ENCODE data around the gene DRAP1. TPM values are rescaled to one million over a fixed set of nuclear protein-coding genes. Genes with fewer than 3 reads are reported as not detected.

Gene DRAP1
- total RNA-seq, 2 experiments from 2014 or later, result 68.2 to 93.2 TPM

GRCh38 chr11:65934014-65934413 is 14.8 kb downstream of the DRAP1 start:
- no peak for DNase-seq (ENCODE audit: low spot score)
- intact Hi-C loops (cut with micrococcal nuclease; ENCODE audit: unreplicated experiment), result no loop called here
- Histone ChIP-seq H3K9me3 (ENCODE audit: low read length) (no peaks in the 10 kb centered on the region), H3K27ac (ENCODE audit: low read depth, low read length, poor library complexity, severe bottlenecking) (no peak overlapping the region), H4K20me1 (ENCODE audit: insufficient read depth, low read length) (no peaks in the 10 kb centered on the region), H3K36me3 (ENCODE audit: insufficient read depth, low read length) (no peaks in the 10 kb centered on the region), H3K4me2 (ENCODE audit: low read length) (no peak overlapping the region), H3K4me1 (ENCODE audit: insufficient read depth, low read length, poor library complexity, severe bottlenecking) (peaks cover 7% of the 10 kb centered on the region), H3K4me3 (ENCODE audit: low read depth, low read length, poor library complexity, severe bottlenecking) (no peak overlapping the region), H3K79me2 (ENCODE audit: insufficient read depth, low read depth, low read length) (no peaks in the 10 kb centered on the region), H3K9me2 (ENCODE audit: insufficient read depth, low read length) (no peaks in the 10 kb centered on the region), H2AFZ (ENCODE audit: low read length) (no peak overlapping the region)
- CTCF ChIA-PET (ENCODE audit: unreplicated experiment), result no interaction called here
- POLR2A ChIA-PET, result no interaction called here
- TF ChIP-seq CTCF (conservative IDR thresholded peaks at IDR 0.05; ENCODE audit: low read length) (no peak), EZH2phosphoT487 (IDR thresholded peaks at IDR 0.05; ENCODE audit: borderline replicate concordance, low read depth, low read length) (no peak)
- BruUV-seq (replicated peaks), result no TSS peak

- Histone ChIP-seq H4K20me1 (ENCODE audit: insufficient read depth, low read length) (no peaks in the 10 kb centered on the region), H3K9me2 (ENCODE audit: insufficient read depth, low read length) (no peaks in the 10 kb centered on the region), H3K4me3 (ENCODE audit: low read depth, low read length, poor library complexity, severe bottlenecking) (no peak overlapping the region), H3K27ac (ENCODE audit: low read depth, low read length, poor library complexity, severe bottlenecking) (no peak overlapping the region), H3K4me2 (ENCODE audit: low read length) (no peak overlapping the region), H3K9me3 (ENCODE audit: low read length) (no peaks in the 10 kb centered on the region), H3K4me1 (ENCODE audit: insufficient read depth, low read length, poor library complexity, severe bottlenecking) (peaks cover 7% of the 10 kb centered on the region), H2AFZ (ENCODE audit: low read length) (no peak overlapping the region), H3K36me3 (ENCODE audit: insufficient read depth, low read length) (no peaks in the 10 kb centered on the region), H3K79me2 (ENCODE audit: insufficient read depth, low read depth, low read length) (no peaks in the 10 kb centered on the region)
- ChIA-PET CTCF (ENCODE audit: unreplicated experiment) (interaction anchor here (0.9 kb wide), 1 partner anchor 53 kb away, joined by 3 read pairs; no protein-coding TSS in a partner anchor), POLR2A (no interaction called here)
- DNase-seq (ENCODE audit: low spot score), result no peak
- BruUV-seq (replicated peaks), result no TSS peak
- no peak for TF ChIP-seq CTCF (conservative IDR thresholded peaks at IDR 0.05; ENCODE audit: low read length)
- TF ChIP-seq EZH2phosphoT487 (IDR thresholded peaks at IDR 0.05; ENCODE audit: borderline replicate concordance, low read depth, low read length), result no peak
- intact Hi-C loops (cut with micrococcal nuclease; ENCODE audit: unreplicated experiment), result no loop called here
Observed at GRCh38 chr11:65937766-65938165, 18.5 kb downstream of the DRAP1 start.

- H3K79me2 ChIP-seq (ENCODE audit: insufficient read depth, low read depth, low read length), result no peaks in the 10 kb centered on the region
- no peak for DNase-seq (ENCODE audit: low spot score)
- H3K4me3 ChIP-seq (ENCODE audit: low read depth, low read length, poor library complexity, severe bottlenecking), result no peak overlapping the region
- TF ChIP-seq CTCF (conservative IDR thresholded peaks at IDR 0.05; ENCODE audit: low read length) (no peak), EZH2phosphoT487 (IDR thresholded peaks at IDR 0.05; ENCODE audit: borderline replicate concordance, low read depth, low read length) (no peak)
- H3K27ac ChIP-seq (ENCODE audit: low read depth, low read length, poor library complexity, severe bottlenecking), result no peak overlapping the region
- H3K4me2 ChIP-seq (ENCODE audit: low read length), result no peak overlapping the region
- BruUV-seq (replicated peaks), result no TSS peak
- H2AFZ ChIP-seq (ENCODE audit: low read length), result no peak overlapping the region
- no peaks in the 10 kb centered on the region for H3K9me2 ChIP-seq (ENCODE audit: insufficient read depth, low read length)
- H4K20me1 ChIP-seq (ENCODE audit: insufficient read depth, low read length), result no peaks in the 10 kb centered on the region
- POLR2A ChIA-PET, result no interaction called here
- CTCF ChIA-PET (ENCODE audit: unreplicated experiment), result no interaction called here
- H3K4me1 ChIP-seq (ENCODE audit: insufficient read depth, low read length, poor library complexity, severe bottlenecking), result peaks cover 11% of the 10 kb centered on the region
- H3K9me3 ChIP-seq (ENCODE audit: low read length), result no peaks in the 10 kb centered on the region
- intact Hi-C loops (cut with micrococcal nuclease; ENCODE audit: unreplicated experiment), result no loop called here
- H3K36me3 ChIP-seq (ENCODE audit: insufficient read depth, low read length), result no peaks in the 10 kb centered on the region
Observed at GRCh38 chr11:65941720-65942310, 22.6 kb downstream of the DRAP1 start.

Measured in OCI-LY7 (cell line).